Measurements from ENCODE around the gene LCN1. TPM values are rescaled to one million over a fixed set of nuclear protein-coding genes. Genes with fewer than 3 reads are reported as not detected.
"Not testable (repeated sequence)": the region's sequence is repeated elsewhere in the genome, so short reads cannot be mapped to it uniquely, and the experiment has no call there.

LCN1 gene
- total RNA-seq, 1 donor from 2014 or later = not detected

GRCh38 chr9:135508211-135508820, 12.9 kb upstream of the LCN1 start:
- Histone ChIP-seq H3K36me3 (peaks cover 17 to 19% of the 10 kb centered on the region in 2 donors), H3K4me1 (no peaks in the 10 kb centered on the region), H3K9me3 (no peaks in the 10 kb centered on the region), H3K27ac (no peak overlapping the region), H3K4me3 (no peak overlapping the region), H3K27me3 (no peaks in the 10 kb centered on the region)
- DNase-seq (ENCODE audit: low spot score in 2 of 2) = peak in 1 of 2 donors; percentile 2
- TF ChIP-seq CTCF (IDR thresholded peaks at IDR 0.05) = no peak
- intact Hi-C loops (cut with DNase I) = no loop called here

- intact Hi-C loops (cut with DNase I) = no loop called here
Observed at GRCh38 chr9:135509458-135509857, 11.8 kb upstream of the LCN1 start.

GRCh38 chr9:135512241-135512603, 9.0 kb upstream of the LCN1 start:
- intact Hi-C loops (cut with DNase I) = no loop called here
- Histone ChIP-seq H3K36me3 (no peaks in the 10 kb centered on the region), H3K9me3 (no peaks in the 10 kb centered on the region), H3K4me1 (no peaks in the 10 kb centered on the region), H3K27me3 (no peaks in the 10 kb centered on the region), H3K4me3 (no peak overlapping the region), H3K27ac (no peak overlapping the region)
- no peak for DNase-seq (ENCODE audit: low spot score in 2 of 2)
- TF ChIP-seq CTCF (IDR thresholded peaks at IDR 0.05) = no peak

More at GRCh38 chr9:135509458-135509857, 11.8 kb upstream of the LCN1 start:
- Histone ChIP-seq H3K9me3 (no peaks in the 10 kb centered on the region), H3K27ac (no peak overlapping the region), H3K4me3 (no peak overlapping the region), H3K36me3 (peaks cover 6 to 8% of the 10 kb centered on the region in 2 donors), H3K27me3 (no peaks in the 10 kb centered on the region), H3K4me1 (no peaks in the 10 kb centered on the region)
- DNase-seq (ENCODE audit: low spot score in 2 of 2) = no peak
- TF ChIP-seq CTCF (IDR thresholded peaks at IDR 0.05) = no peak

- Histone ChIP-seq H3K9me3 (no peaks in the 10 kb centered on the region), H3K4me3 (no peak overlapping the region), H3K27ac (no peak overlapping the region), H3K27me3 (no peaks in the 10 kb centered on the region), H3K36me3 (no peaks in the 10 kb centered on the region), H3K4me1 (no peaks in the 10 kb centered on the region)
- no peak for DNase-seq (ENCODE audit: low spot score in 2 of 2)
- no peak for TF ChIP-seq CTCF (IDR thresholded peaks at IDR 0.05)
- intact Hi-C loops (cut with DNase I) = no loop called here
Observed at GRCh38 chr9:135512904-135513303, 8.3 kb upstream of the LCN1 start.

- TF ChIP-seq CTCF (IDR thresholded peaks at IDR 0.05) = no peak
- intact Hi-C loops (cut with DNase I) = no loop called here
- Histone ChIP-seq H3K9me3 (no peaks in the 10 kb centered on the region), H3K4me1 (no peaks in the 10 kb centered on the region), H3K27ac (no peak overlapping the region), H3K4me3 (no peak overlapping the region), H3K27me3 (no peaks in the 10 kb centered on the region), H3K36me3 (no peaks in the 10 kb centered on the region)
- peak in 1 of 2 donors; percentile 5 for DNase-seq (ENCODE audit: low spot score in 2 of 2)
Observed at GRCh38 chr9:135513351-135513846, 7.8 kb upstream of the LCN1 start.

- H3K4me3 ChIP-seq; H3K9me3 ChIP-seq; DNase-seq (ENCODE audit: low spot score in 2 of 2); H3K36me3 ChIP-seq; intact Hi-C loops (cut with DNase I); H3K27me3 ChIP-seq; H3K27ac ChIP-seq; H3K4me1 ChIP-seq: not testable (repeated sequence)
Observed at GRCh38 chr9:135513906-135514305, 7.3 kb upstream of the LCN1 start.

All from ascending aorta (tissue), 2 donors.